RCC 7860 (cell line): ENCODE data around the gene GBE1.

ENCODE experiments used
- DNase-seq: peaks from one replicate; pipeline ENCODE4 v3.0.0-alpha.2; 2015; ENCODE audit warnings: low spot score
- FAIRE-seq: peaks from 2 replicates; lab custom pipeline; 2012; peaks lifted over from hg19 to GRCh38; lab: Jason Lieb, UNC

The GBE1 gene

DNA sequence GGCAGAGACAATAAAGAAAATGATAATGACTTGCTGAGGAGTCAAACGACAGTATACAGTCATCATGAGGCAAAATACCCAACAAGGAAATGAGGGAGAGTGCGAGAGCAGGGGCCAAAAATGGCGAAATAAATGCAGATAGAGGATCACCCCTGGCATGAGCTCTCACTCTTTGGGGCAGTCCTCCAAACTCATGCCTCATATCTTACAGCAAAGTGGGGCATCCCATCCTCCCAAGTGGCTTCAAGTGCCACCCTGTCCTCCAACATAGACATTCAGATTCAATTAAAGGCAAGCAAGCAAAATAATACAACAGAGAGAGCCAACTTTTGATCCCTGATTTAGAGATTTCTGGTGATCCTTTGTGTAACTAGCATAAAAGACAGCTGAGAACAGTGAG is 278.4 kb downstream of the GBE1 start:
- DNase-seq (no peak), FAIRE-seq (no peak)

DNA sequence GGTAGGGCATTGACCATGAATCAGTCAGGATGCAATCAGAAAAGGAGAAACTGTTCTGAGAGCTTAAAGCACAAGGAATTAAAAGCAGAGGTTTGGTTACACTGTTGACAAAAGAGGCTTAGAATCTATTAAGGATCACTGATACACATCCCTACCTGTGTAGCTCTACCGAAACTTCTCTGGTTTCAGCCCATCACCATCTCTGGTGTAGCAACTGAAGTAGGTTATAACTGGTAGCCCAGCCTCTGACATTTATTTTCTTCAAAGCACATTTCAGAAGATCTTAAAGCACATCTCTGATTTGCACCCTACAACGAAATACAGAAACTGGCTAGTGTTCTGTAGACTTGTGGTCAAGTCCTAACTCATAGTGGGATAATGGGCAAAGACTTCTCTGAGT is 283.7 kb downstream of the GBE1 start:
- FAIRE-seq, result no peak
- DNase-seq, result no peak

DNA sequence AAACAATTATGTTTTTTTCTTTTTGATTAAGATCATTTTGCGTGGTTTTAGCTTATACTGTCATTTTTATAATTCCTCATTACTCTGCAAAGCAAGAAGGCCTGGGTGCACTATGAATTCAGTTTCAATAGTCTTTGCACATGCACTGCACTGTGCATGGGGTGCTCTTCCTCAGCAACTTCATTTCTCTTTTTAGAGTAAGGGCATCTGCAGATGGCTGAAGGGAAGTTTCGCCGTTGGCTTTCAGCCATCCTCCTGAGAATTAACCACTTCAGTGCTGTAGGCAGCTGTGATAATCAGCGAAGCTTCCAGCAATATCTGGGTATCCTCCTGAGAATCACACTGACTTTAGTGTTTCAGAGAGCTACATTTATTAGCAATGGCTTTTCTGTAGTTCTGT is 284.8 kb downstream of the GBE1 start:
- no peak for DNase-seq
- no peak for FAIRE-seq

DNA sequence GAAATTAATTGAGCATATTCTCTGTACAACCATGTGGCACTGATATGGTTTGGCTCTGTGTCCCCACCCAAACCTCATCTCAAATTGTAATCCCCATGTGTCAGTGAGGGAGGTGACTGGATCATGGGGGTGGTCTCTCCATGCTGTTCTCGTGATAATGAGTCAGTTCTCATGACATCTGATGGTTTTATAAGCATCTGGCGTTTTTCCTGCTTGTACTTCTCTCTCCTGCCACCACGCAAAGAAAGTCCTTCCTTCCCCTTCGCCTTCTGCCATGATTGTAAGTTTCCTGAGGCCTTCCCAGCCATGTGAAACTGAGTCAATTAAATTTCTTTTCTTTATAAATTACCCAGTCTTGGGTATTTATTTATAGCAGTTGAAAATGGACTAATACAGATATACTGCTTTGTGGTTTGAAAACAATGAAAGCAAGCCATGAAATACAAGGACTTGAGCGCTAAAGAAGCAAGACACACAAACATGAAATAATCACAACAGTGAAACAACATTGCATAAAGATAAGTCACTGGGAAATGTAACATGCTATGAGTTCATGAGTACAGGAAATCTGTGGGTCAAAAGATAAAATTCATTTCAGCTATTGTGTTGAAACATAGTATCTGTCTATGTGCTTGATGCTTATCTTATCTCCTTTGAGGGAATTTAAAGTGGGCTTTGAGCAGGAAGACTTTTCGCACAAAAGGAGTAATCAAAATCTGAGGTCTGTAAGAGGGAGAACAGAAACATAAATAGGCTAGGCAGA is 288.7 kb downstream of the GBE1 start:
- FAIRE-seq (no peak), DNase-seq (no peak)

GRCh38 chr3:81470524-81471278 is 290.7 kb downstream of the GBE1 start:
- FAIRE-seq (no peak), DNase-seq (no peak)

GRCh38 chr3:81468391-81468790 is 293.1 kb downstream of the GBE1 start:
- no peak for FAIRE-seq

DNA sequence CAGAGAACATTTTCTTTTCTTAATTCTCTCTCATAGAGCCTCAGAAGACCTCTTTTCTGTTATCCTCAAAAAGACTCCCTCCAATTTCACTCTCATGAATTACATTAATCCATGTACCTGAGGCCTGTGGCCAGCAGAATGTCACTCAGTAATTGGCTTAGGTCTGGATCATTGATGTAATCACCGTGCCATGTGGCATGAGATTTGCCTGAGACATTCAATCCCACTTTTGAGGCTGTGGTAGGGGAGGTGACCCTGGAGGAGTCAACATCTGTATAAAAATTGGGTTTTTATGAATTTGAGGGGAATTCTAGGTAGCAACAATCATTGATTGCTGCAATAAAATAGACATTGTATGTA is 295.3 kb downstream of the GBE1 start:
- DNase-seq (no peak), FAIRE-seq (no peak)

More at GRCh38 chr3:81468391-81468790, 293.1 kb downstream of the GBE1 start:
- DNase-seq, result no peak

- DNase-seq (no peak), FAIRE-seq (no peak)
These were observed 295.8 kb downstream of the GBE1 start for GRCh38 chr3:81465510-81466200.

DNA sequence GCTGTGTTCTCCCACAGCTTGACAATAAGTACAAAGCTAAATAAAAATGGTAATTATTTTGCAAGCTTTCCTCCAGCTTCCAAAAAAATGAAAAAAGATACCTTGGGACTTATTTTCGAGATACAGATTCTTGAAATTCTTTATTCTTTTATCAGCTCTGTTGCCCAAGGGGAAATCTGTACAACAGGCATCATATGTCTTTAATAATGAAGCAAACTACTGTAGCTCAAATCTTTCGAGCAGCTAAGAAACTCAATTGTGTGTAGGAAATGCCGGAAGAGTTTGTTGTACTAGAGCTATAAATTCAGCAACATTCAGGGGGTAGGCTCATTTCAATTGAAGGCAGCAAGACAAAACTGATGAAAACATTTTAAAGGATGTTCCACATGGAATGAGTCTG is 297.7 kb downstream of the GBE1 start:
- no peak for DNase-seq
- no peak for FAIRE-seq

GRCh38 chr3:81462921-81463320 is 298.5 kb downstream of the GBE1 start:
- DNase-seq (no peak), FAIRE-seq (no peak)

DNA sequence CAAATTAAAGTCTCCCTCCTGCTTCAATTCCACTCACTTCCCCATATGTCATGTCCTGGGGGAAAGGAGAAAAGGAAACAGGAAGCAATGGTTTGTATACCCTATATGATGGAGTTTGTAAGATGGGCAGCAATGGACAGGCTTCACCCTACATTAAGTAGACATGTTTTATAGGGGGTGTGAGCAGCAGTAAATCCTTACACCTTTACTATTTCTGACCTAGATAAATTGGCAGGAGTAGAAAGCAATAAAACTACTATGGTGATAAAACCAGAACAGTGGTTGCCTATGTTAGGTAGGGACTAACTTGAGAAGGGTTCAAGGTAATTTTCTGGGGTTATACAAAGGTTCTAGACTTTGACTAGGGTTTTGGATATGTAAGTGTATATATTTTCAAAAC is 301.7 kb downstream of the GBE1 start:
- no peak for DNase-seq
- FAIRE-seq, result no peak

- no peak for FAIRE-seq
- DNase-seq, result no peak
These were observed 309.0 kb downstream of the GBE1 start for GRCh38 chr3:81452418-81452817.

DNA sequence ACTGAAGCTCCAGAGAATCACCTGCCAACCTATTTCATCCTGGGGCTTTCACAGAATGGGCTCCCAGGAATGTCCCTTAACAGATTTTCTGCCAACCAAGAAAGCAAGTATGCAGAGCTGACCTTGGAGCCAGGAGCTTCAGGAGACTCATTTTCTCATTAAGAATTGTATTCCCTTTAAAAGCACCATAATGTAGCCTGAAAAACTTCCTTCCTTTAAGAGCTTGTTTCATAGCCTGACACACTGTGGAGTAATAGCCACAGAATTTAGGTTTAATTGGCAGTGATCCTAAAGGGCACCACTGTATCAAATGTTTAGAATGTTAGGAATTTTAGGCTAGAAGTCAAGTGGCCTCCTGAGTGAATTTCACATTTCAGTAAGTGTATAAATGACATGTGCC is 309.8 kb downstream of the GBE1 start:
- FAIRE-seq (peak; percentile 85), DNase-seq (peak; percentile 70)

DNA sequence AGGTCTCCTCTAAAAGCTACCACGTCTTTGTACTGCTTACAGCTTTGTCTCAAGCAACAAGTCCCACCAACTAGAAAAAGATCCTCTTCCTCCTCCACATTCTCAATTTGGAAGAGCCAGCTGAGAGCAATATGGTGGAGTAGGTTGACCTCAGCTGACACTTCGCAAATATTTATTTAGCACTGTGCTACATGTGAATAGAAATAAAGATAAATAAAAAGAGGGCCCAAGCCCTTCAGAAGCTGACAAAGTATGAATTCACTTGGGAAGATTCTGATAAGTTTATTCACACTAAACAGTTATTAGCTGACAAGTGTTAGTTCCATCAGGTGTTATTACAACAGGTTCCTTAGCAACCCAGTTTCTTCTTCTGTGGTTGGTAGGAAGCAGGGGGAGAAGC is 310.3 kb downstream of the GBE1 start:
- DNase-seq (no peak), FAIRE-seq (no peak)

DNA sequence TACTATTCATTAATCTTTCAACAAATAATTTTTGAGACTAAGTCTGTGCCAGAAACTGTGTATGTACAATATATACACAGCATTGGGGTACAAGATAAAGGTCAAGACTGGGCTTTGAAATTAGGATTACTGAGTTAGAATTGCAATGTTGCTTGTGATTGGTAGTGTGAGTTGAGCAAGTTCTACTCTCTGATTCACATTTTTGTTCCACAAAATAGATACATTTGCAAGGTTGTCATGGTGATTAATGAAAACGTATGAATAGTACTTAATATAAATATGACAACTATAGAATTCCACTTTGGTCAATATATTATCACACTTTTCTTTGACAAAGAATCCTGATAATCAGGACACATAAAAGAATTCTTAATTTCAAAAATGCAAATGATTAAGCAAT is 314.6 kb downstream of the GBE1 start:
- no peak for FAIRE-seq
- DNase-seq, result no peak

- FAIRE-seq (no peak), DNase-seq (no peak)
These were observed 315.7 kb downstream of the GBE1 start for GRCh38 chr3:81445712-81446111.

DNA sequence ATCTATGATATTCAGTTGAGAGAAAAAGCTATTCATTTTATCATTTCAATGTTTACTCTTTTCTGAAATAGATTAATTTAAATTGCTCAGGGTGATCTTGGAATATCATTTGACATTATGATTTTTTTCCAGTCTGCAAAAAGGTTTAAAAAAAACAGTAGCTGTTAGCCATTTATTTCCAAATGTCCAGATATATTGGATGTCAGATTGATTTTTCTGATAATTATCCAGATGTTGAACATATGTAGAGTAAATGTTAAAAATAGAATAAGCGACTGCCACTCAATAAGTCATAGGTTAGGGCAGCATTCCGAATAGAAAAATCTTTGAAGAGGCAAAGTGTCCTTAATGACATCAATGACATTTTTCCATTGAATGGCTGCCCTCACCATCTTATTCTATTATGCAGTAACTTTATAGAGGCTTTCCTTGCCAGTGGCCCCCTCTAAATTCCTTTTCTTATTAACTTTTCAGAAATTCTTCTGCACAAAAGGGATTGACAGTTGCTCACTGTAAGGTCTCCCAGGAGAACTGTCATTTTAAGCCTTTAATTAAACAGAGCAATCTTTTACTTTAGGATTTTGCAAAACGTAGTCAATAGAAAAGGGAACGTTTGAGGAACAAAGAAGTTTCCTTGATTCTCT is 316.5 kb downstream of the GBE1 start:
- no peak for FAIRE-seq
- DNase-seq, result no peak

DNA sequence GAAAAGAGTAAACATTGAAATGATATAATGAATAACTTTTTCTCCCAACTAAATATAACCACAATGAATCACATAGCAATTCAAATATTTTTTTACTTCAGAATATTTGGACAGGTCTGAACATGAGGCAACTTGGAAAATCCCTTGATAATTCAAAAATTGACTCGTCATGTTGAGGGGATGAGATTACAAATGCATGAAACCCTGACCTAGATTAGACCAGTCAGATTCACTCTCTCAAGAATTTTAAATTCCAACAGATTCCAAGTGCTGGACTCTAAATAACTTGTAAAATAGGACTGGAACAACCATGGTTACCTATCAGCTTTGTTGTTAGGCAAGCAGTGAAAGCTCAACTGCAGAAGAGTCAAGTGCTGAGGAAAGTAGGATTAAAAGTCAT is 317.5 kb downstream of the GBE1 start:
- FAIRE-seq, result peak; percentile 84
- DNase-seq, result peak; percentile 74

DNA sequence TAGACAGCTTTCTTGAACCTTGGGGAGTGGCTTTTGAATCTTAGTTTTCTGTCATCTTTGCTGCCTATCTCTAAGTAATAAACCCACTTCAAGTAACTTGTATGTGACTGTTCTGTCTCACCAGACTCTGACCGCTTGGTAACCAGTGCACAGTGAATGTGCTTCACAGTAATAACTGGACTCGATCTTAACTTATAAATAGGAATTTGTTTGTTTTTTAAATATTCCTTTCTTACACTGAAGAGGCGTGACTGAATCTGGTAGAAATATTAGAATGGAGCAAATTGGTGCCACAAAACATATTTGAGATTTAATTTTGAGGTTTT is 318.0 kb downstream of the GBE1 start:
- FAIRE-seq (no peak), DNase-seq (no peak)

GRCh38 chr3:81442758-81443456 is 318.5 kb downstream of the GBE1 start:
- DNase-seq, result no peak

DNA sequence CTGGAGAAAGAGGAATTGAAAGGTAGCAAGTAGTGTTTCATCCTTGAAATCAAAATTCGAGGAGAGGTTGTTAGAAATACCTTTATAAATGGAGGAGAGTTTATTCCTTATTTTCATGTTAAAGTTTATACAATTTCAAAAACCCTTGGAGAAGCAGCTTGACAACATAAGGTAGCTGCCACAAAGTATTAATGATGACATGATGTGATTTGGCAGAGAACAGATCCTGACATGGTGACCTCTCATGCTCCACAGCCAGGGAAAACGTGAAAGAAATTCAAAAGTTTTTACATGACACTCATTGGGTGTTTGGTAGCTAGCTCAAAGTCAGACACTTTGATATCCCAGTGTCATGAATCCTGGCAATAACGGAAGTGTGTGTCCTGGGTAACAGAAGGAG is 320.8 kb downstream of the GBE1 start:
- FAIRE-seq, result no peak
- DNase-seq, result no peak

More at GRCh38 chr3:81442758-81443456, 318.5 kb downstream of the GBE1 start:
- FAIRE-seq, result no peak
